ENCODE results near the gene GASK1A. TPM values are rescaled to one million over a fixed set of nuclear protein-coding genes. Genes with fewer than 3 reads are reported as not detected.
"Not testable (repeated sequence)": the region's sequence is repeated elsewhere in the genome, so short reads cannot be mapped to it uniquely, and the experiment has no call there.

GASK1A gene
- total RNA-seq, 6 experiments from 2014 or later = 5.5 to 17.5 (median 10.5) TPM

- WGBS (ENCODE audit: insufficient coverage, low coverage, low lambda C conversion rate, missing lambda C conversion rate) = 80% methylated on average over 4 of the region's 4 CpGs
Observed at GRCh38 chr3:42964266-42964665, 14.8 kb upstream of the GASK1A start.

GRCh38 chr3:42970557-42970956 lies 8.6 kb upstream of the GASK1A start:
- no peaks in the 10 kb centered on the region for H3K27me3 ChIP-seq
- H3K9me3 ChIP-seq = peaks cover 0 to 7% (median 3%) of the 10 kb centered on the region in 4 donors
- peak; percentile 48 to 78 (median 67) for ATAC-seq
- no peaks in the 10 kb centered on the region for H3K36me3 ChIP-seq
- DNase-seq = no peak
- peak overlapping the region in 1 of 3 donors; percentile 45 for H3K27ac ChIP-seq
- intact Hi-C loops (cut with DNase I) = no loop called here
- peaks cover 0 to 21% (median 0%) of the 10 kb centered on the region in 4 donors for H3K4me1 ChIP-seq
- TF ChIP-seq CTCF (IDR thresholded peaks at IDR 0.05) (no peak), POLR2A (IDR thresholded peaks at IDR 0.05) (no peak)
- no peak overlapping the region for H3K4me3 ChIP-seq

More at GRCh38 chr3:42964266-42964665, 14.8 kb upstream of the GASK1A start:
- no peaks in the 10 kb centered on the region for H3K27me3 ChIP-seq
- no peak overlapping the region for H3K27ac ChIP-seq
- DNase-seq (no peak), ATAC-seq (no peak)
- no peaks in the 10 kb centered on the region for H3K4me1 ChIP-seq
- H3K36me3 ChIP-seq = no peaks in the 10 kb centered on the region
- TF ChIP-seq POLR2A (IDR thresholded peaks at IDR 0.05) = no peak
- no peak overlapping the region for H3K4me3 ChIP-seq
- H3K9me3 ChIP-seq = no peaks in the 10 kb centered on the region
- intact Hi-C loops (cut with DNase I) = loop anchor here (5.0 to 10.0 kb wide), 2 partner anchors 121 to 123 kb away; no protein-coding TSS in a partner anchor

GRCh38 chr3:42970976-42971772 lies 7.9 kb upstream of the GASK1A start:
- DNase-seq (no peak), ATAC-seq (peak; percentile 36 to 71 (median 50))
- Histone ChIP-seq H3K27ac (peak overlapping the region in 1 of 3 donors; percentile 32), H3K9me3 (peaks cover 0 to 7% (median 3%) of the 10 kb centered on the region in 4 donors), H3K27me3 (no peaks in the 10 kb centered on the region), H3K36me3 (no peaks in the 10 kb centered on the region), H3K4me1 (peaks cover 0 to 21% (median 0%) of the 10 kb centered on the region in 4 donors), H3K4me3 (no peak overlapping the region)
- TF ChIP-seq POLR2A (IDR thresholded peaks at IDR 0.05) (no peak), CTCF (IDR thresholded peaks at IDR 0.05) (no peak)
- intact Hi-C loops (cut with DNase I) = no loop called here
- whole genome bisulfite sequencing (ENCODE audit: insufficient coverage, low coverage, low lambda C conversion rate, missing lambda C conversion rate) = 46% methylated on average over 3 of the region's 3 CpGs

GRCh38 chr3:42974906-42975305 lies 4.2 kb upstream of the GASK1A start:
- 57% methylated on average over 2 of the region's 3 CpGs for WGBS (ENCODE audit: insufficient coverage, low coverage, low lambda C conversion rate, missing lambda C conversion rate)
- ATAC-seq; H3K27ac ChIP-seq; intact Hi-C loops (cut with DNase I); H3K9me3 ChIP-seq; DNase-seq; H3K27me3 ChIP-seq; H3K4me3 ChIP-seq; H3K36me3 ChIP-seq: not testable (repeated sequence)
- H3K4me1 ChIP-seq = peaks cover 0 to 20% (median 0%) of the 10 kb centered on the region in 4 donors

GRCh38 chr3:42975456-42975855 lies 3.7 kb upstream of the GASK1A start:
- ATAC-seq = no peak
- Histone ChIP-seq H3K27ac (no peak overlapping the region), H3K36me3 (no peaks in the 10 kb centered on the region), H3K4me1 (peaks cover 0 to 18% (median 0%) of the 10 kb centered on the region in 4 donors), H3K4me3 (no peak overlapping the region), H3K27me3 (no peaks in the 10 kb centered on the region), H3K9me3 (peaks cover 0 to 7% (median 3%) of the 10 kb centered on the region in 4 donors)
- WGBS (ENCODE audit: insufficient coverage, low coverage, low lambda C conversion rate, missing lambda C conversion rate) = 79% methylated on average over 2 of the region's 2 CpGs
- no peak for DNase-seq
- TF ChIP-seq CTCF (IDR thresholded peaks at IDR 0.05) (no peak), POLR2A (IDR thresholded peaks at IDR 0.05) (no peak)
- intact Hi-C loops (cut with DNase I) = no loop called here
